Measurements from ENCODE around the gene CALCB. TPM values are rescaled to one million over a fixed set of nuclear protein-coding genes. Genes with fewer than 3 reads are reported as not detected.

The CALCB gene
- total RNA-seq, 1 donor from 2014 or later = 0.62 TPM

DNA sequence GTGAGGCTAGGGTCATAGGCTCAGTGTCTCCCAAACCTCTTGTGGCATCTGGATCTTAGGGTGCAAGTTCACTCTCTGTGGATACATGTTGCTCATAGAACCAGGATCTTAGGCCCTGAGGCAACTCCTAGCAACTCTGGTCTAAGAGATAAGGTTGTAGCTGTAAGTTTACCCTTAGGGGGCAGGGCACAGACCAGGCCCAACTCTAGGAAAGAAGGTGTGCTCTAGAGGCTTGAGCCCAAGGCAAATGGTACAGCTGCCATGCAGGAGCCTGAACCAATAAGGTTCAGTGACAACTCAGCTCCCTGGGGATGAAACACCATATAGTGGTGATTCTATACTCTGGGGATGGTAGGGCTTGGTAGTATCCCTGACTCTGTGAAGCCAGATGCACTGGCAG lies 17.8 kb downstream of the CALCB start:
- Mint-ChIP-seq H3K27ac (no peak overlapping the region), H3K4me1 (no peaks in the 10 kb centered on the region), H3K36me3 (no peaks in the 10 kb centered on the region), H3K27me3 (ENCODE audit: insufficient read depth, low read depth) (no peaks in the 10 kb centered on the region), H3K9me3 (peaks cover 3% of the 10 kb centered on the region), H3K4me3 (no peak overlapping the region)
- Histone ChIP-seq H3K4me1 (no peaks in the 10 kb centered on the region), H3K27me3 (no peaks in the 10 kb centered on the region), H4K20me1 (ENCODE audit: low read depth) (no peaks in the 10 kb centered on the region), H3K79me2 (ENCODE audit: low read depth) (no peaks in the 10 kb centered on the region), H3K36me3 (no peaks in the 10 kb centered on the region), H2AFZ (replicated peaks) (no peak overlapping the region), H3K4me3 (no peak overlapping the region), H3K4me2 (no peak overlapping the region), H3F3A (ENCODE audit: low read depth) (no peaks in the 10 kb centered on the region), H3K27ac (no peak overlapping the region), H3K9me3 (ENCODE audit: low read depth) (no peaks in the 10 kb centered on the region), H3K9ac (no peak overlapping the region)
- TF ChIP-seq EZH2phosphoT487 (IDR thresholded peaks at IDR 0.05) (no peak), EZH2 (IDR thresholded peaks at IDR 0.05) (no peak)
- TF ChIP-seq, protein P1, sequence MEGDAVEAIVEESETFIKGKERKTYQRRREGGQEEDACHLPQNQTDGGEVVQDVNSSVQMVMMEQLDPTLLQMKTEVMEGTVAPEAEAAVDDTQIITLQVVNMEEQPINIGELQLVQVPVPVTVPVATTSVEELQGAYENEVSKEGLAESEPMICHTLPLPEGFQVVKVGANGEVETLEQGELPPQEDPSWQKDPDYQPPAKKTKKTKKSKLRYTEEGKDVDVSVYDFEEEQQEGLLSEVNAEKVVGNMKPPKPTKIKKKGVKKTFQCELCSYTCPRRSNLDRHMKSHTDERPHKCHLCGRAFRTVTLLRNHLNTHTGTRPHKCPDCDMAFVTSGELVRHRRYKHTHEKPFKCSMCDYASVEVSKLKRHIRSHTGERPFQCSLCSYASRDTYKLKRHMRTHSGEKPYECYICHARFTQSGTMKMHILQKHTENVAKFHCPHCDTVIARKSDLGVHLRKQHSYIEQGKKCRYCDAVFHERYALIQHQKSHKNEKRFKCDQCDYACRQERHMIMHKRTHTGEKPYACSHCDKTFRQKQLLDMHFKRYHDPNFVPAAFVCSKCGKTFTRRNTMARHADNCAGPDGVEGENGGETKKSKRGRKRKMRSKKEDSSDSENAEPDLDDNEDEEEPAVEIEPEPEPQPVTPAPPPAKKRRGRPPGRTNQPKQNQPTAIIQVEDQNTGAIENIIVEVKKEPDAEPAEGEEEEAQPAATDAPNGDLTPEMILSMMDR (IDR thresholded peaks at IDR 0.05) = no peak
- DNase-seq (ENCODE audit: low spot score) = no peak

DNA sequence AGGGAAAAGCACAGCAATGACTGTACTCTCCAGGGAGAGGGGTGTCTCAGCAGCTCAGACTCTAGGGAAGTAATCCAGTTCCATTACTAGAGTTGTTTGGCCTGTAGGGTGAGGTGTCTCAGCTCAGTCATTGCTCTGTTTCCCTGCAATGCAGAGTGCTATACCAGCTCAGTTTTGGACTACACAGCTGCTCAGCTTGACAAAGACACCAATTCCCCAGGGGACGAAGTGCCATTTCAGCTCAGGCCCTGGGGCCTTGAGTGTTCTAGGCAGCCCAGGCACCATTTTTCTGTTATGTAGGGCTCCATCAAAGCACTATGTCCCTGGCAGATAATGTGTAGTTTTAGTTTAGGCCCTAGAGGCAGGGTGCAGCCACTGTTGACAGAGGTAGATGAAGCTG lies 18.2 kb downstream of the CALCB start:
- TF ChIP-seq EZH2phosphoT487 (IDR thresholded peaks at IDR 0.05) (no peak), EZH2 (IDR thresholded peaks at IDR 0.05) (no peak)
- TF ChIP-seq, protein P1 (IDR thresholded peaks at IDR 0.05) = no peak
- no peaks in the 10 kb centered on the region for H3K9me3 ChIP-seq (ENCODE audit: low read depth)
- H3K4me1 ChIP-seq = no peaks in the 10 kb centered on the region
- H3K4me2 ChIP-seq = no peak overlapping the region
- no peaks in the 10 kb centered on the region for H3K36me3 ChIP-seq
- Mint-ChIP-seq H3K4me1 (no peaks in the 10 kb centered on the region), H3K27ac (no peak overlapping the region), H3K9me3 (peaks cover 3% of the 10 kb centered on the region), H3K4me3 (no peak overlapping the region), H3K36me3 (no peaks in the 10 kb centered on the region), H3K27me3 (ENCODE audit: insufficient read depth, low read depth) (no peaks in the 10 kb centered on the region)
- H3K27me3 ChIP-seq = no peaks in the 10 kb centered on the region
- H3K4me3 ChIP-seq = no peak overlapping the region
- H3K27ac ChIP-seq = no peak overlapping the region
- no peaks in the 10 kb centered on the region for H3F3A ChIP-seq (ENCODE audit: low read depth)
- no peaks in the 10 kb centered on the region for H4K20me1 ChIP-seq (ENCODE audit: low read depth)
- no peak overlapping the region for H2AFZ ChIP-seq (replicated peaks)
- no peaks in the 10 kb centered on the region for H3K79me2 ChIP-seq (ENCODE audit: low read depth)
- no peak overlapping the region for H3K9ac ChIP-seq
- no peak for DNase-seq (ENCODE audit: low spot score)

DNA sequence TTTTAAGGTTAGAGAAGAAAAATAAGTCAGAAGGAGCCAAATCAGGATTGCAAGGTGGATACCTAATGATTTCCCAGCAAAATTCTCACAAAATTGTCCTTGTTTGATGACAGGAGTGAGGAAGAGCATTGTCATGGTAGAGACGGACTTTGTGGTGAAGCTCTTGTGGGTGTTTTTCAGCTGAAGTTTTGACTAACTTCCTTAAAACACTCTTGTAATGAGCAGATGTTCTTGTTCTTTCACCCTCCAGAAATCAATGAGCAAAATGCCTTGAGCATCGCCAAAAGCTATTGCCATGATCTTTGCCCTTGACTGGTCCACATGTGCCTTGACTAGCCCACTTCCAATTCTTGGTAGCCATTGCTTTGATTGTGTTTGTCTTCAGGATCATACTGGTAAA lies 20.0 kb downstream of the CALCB start:
- no peak overlapping the region for H3K27ac Mint-ChIP-seq
- no peaks in the 10 kb centered on the region for H3K9me3 ChIP-seq (ENCODE audit: low read depth)
- DNase-seq (ENCODE audit: low spot score) = no peak

More for the DNA sequence above, 20.0 kb downstream of the CALCB start:
- H3K27ac ChIP-seq = no peak overlapping the region
- H4K20me1 ChIP-seq (ENCODE audit: low read depth) = no peaks in the 10 kb centered on the region
- Mint-ChIP-seq H3K4me1 (no peaks in the 10 kb centered on the region), H3K9me3 (no peaks in the 10 kb centered on the region), H3K27me3 (ENCODE audit: insufficient read depth, low read depth) (no peaks in the 10 kb centered on the region), H3K4me3 (no peak overlapping the region), H3K36me3 (no peaks in the 10 kb centered on the region)
- H3K27me3 ChIP-seq = no peaks in the 10 kb centered on the region
- H3K9ac ChIP-seq = no peak overlapping the region
- no peak overlapping the region for H3K4me2 ChIP-seq
- H3K36me3 ChIP-seq = no peaks in the 10 kb centered on the region
- no peak for TF ChIP-seq EZH2phosphoT487 (IDR thresholded peaks at IDR 0.05)
- TF ChIP-seq EZH2 (IDR thresholded peaks at IDR 0.05) = no peak
- TF ChIP-seq, protein P1 (IDR thresholded peaks at IDR 0.05) = no peak
- no peak overlapping the region for H2AFZ ChIP-seq (replicated peaks)
- H3K4me1 ChIP-seq = no peaks in the 10 kb centered on the region
- H3K79me2 ChIP-seq (ENCODE audit: low read depth) = no peaks in the 10 kb centered on the region
- H3F3A ChIP-seq (ENCODE audit: low read depth) = no peaks in the 10 kb centered on the region
- no peak overlapping the region for H3K4me3 ChIP-seq

Measured in neural progenitor cell (in vitro differentiated cells).